ENCODE data around the gene AGPS.

DNA sequence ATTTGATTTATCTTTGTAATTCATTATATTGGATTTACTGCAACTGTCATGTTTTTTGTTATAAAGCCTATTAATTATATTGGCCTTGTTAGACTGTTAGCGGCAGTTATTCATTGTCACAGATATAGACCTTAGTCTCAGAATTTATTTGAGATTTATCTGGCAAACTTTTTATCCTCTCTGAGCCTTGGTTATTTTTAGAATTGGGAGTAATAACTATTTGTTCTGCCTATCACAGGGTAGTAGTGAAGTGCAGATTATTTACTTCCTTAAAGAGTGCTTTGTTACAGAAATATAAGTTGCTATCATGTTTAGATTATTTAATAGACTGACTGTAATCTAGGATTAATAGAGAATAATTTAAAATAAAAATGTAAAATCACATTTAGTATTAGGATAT is 41.9 kb downstream of the AGPS start:
- TF ChIP-seq, protein P1, sequence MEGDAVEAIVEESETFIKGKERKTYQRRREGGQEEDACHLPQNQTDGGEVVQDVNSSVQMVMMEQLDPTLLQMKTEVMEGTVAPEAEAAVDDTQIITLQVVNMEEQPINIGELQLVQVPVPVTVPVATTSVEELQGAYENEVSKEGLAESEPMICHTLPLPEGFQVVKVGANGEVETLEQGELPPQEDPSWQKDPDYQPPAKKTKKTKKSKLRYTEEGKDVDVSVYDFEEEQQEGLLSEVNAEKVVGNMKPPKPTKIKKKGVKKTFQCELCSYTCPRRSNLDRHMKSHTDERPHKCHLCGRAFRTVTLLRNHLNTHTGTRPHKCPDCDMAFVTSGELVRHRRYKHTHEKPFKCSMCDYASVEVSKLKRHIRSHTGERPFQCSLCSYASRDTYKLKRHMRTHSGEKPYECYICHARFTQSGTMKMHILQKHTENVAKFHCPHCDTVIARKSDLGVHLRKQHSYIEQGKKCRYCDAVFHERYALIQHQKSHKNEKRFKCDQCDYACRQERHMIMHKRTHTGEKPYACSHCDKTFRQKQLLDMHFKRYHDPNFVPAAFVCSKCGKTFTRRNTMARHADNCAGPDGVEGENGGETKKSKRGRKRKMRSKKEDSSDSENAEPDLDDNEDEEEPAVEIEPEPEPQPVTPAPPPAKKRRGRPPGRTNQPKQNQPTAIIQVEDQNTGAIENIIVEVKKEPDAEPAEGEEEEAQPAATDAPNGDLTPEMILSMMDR (IDR thresholded peaks at IDR 0.05) = no peak
- TF ChIP-seq POLR2A (IDR thresholded peaks at IDR 0.05) = no peak

Measured in heart left ventricle (tissue), 13 donors.